GM23338 (cell line): ENCODE data around the gene HOXC9. TPM values are rescaled to one million over a fixed set of nuclear protein-coding genes. Genes with fewer than 3 reads are reported as not detected.
A peak's percentile ranks its signal among the peaks of the same experiment; 100 is the strongest.

Experiments
- ATAC-seq: fragments of 200-7000 bp; cut with Tn5 transposase; 3 replicates; pipeline ENCODE4 v1.9.1; 2020
- DNase-seq: peaks from one replicate; pipeline ENCODE4 v3.0.0-alpha.2; 2015; ENCODE audit warnings: low spot score
- H2AFZ ChIP-seq: fragments of 200-600 bp; sonication (generic); 2 replicates; pipeline ENCODE4 v1.8.0; 2016; ENCODE audit warnings: antibody characterized with exemption, mild to moderate bottlenecking, moderate library complexity
- H3F3A ChIP-seq: fragments of 200-600 bp; sonication (generic); replicated peaks from 2 replicates; pipeline ENCODE4 v1.8.0; 2017; ENCODE audit warnings: antibody characterized with exemption, mixed run types, low read depth
- H3K27ac ChIP-seq: fragments of 200-600 bp; sonication (generic); 2 replicates; pipeline ENCODE4 v1.6.1; 2016; ENCODE audit warnings: low read depth
- H3K27me3 ChIP-seq: fragments of 200-600 bp; sonication (generic); 2 replicates; pipeline ENCODE4 v1.8.0; 2016; ENCODE audit warnings: mild to moderate bottlenecking, mixed run types, moderate library complexity; ENCODE audit not compliant: insufficient read depth
- H3K36me3 ChIP-seq: fragments of 200-600 bp; sonication (generic); 2 replicates; pipeline ENCODE4 v1.8.0; 2016; ENCODE audit warnings: mild to moderate bottlenecking; ENCODE audit not compliant: insufficient read depth
- H3K4me1 ChIP-seq: fragments of 200-600 bp; sonication (generic); 2 replicates; pipeline ENCODE4 v1.8.0; 2016; ENCODE audit warnings: mild to moderate bottlenecking, moderate library complexity; ENCODE audit not compliant: insufficient read depth
- H3K4me2 ChIP-seq: fragments of 200-600 bp; sonication (generic); 2 replicates; pipeline ENCODE4 v1.7.1; 2017; ENCODE audit warnings: mixed run types
- H3K4me3 ChIP-seq: fragments of 200-600 bp; sonication (generic); 2 replicates; pipeline ENCODE4 v1.6.1; 2016; ENCODE audit warnings: mixed run types
- H3K79me2 ChIP-seq: fragments of 200-600 bp; sonication (generic); replicated peaks from 2 replicates; pipeline ENCODE4 v1.8.0; 2017; ENCODE audit warnings: mild to moderate bottlenecking; ENCODE audit not compliant: insufficient read depth
- H3K9me2 ChIP-seq: fragments of 200-600 bp; sonication (generic); 2 replicates; pipeline ENCODE4 v1.8.0; 2017; ENCODE audit not compliant: insufficient read depth
- H4K20me1 ChIP-seq: fragments of 200-600 bp; sonication (generic); replicated peaks from 2 replicates; pipeline ENCODE4 v1.8.0; 2017; ENCODE audit warnings: mild to moderate bottlenecking; ENCODE audit not compliant: insufficient read depth
- H3K27ac Mint-ChIP-seq: 2 replicates; pipeline ENCODE4 v1.8.0; 2020; ENCODE audit warnings: inconsistent platforms, mild to moderate bottlenecking, moderate library complexity, mixed read lengths
- H3K27me3 Mint-ChIP-seq: 3 replicates; pipeline ENCODE4 v1.8.0; 2022; ENCODE audit warnings: low read depth, mild to moderate bottlenecking, moderate library complexity, mixed read lengths, inconsistent platforms; ENCODE audit not compliant: insufficient read depth, poor library complexity
- H3K36me3 Mint-ChIP-seq: 3 replicates; pipeline ENCODE4 v1.8.0; 2021; ENCODE audit warnings: low read depth, mild to moderate bottlenecking, inconsistent platforms, moderate library complexity, mixed read lengths
- H3K4me1 Mint-ChIP-seq: 3 replicates; pipeline ENCODE4 v1.8.0; 2020; ENCODE audit warnings: mild to moderate bottlenecking, inconsistent platforms, mixed read lengths
- H3K4me3 Mint-ChIP-seq: 3 replicates; pipeline ENCODE4 v1.8.0; 2021; ENCODE audit warnings: moderate library complexity, mild to moderate bottlenecking, inconsistent platforms, mixed read lengths
- H3K9me3 Mint-ChIP-seq: 3 replicates; pipeline ENCODE4 v1.8.0; 2020; ENCODE audit warnings: moderate library complexity, mild to moderate bottlenecking, inconsistent platforms, mixed read lengths
- CREB1 ChIP-seq: fragments of 250-450 bp; sonication (Bioruptor Pico); IDR thresholded peaks from 2 replicates; pipeline ENCODE4 v1.5.0; 2020; ENCODE audit warnings: low read depth, mild to moderate bottlenecking, moderate library complexity
- EZH2 ChIP-seq: fragments of 200-600 bp; sonication (generic); IDR thresholded peaks from one replicate; pipeline ENCODE4 v1.8.0; 2017; ENCODE audit warnings: antibody characterized with exemption, mild to moderate bottlenecking, low read depth; ENCODE audit not compliant: unreplicated experiment
- polyA plus RNA-seq: library from polyadenylated mRNA; unstranded; fragments of >200 nt; fragmentation: Nextera tagmentation; extraction: Ambion mirVana; gene quantifications from 2 replicates; pipeline ENCODE4 v1.2.1, GENCODE V29; 2016
- total RNA-seq: library from RNA; depleted of rRNA; stranded (reverse); fragments of >200 nt; shearing (Covaris generic); gene quantifications from 2 replicates; pipeline ENCODE4 v1.2.3, GENCODE V29; 2014
- TF ChIP-seq, protein P1 (sequence below): fragments of 250-450 bp; sonication (Bioruptor Pico); IDR thresholded peaks from 2 replicates; pipeline ENCODE4 v1.5.0; 2020; ENCODE audit warnings: mild to moderate bottlenecking, moderate library complexity
- TF ChIP-seq, protein P2 (sequence below), 2 experiments: fragments of 200-600 bp in 1 of 2; sonication (generic) in 1 of 2; conservative IDR thresholded peaks; 2 replicates each; pipeline versions ENCODE4 v1.5.1 to v1.6.1; 2016 to 2017; ENCODE audit warnings: antibody characterized with exemption in 2 of 2, low read depth in 2 of 2, mild to moderate bottlenecking in 2 of 2, moderate library complexity in 1 of 2

The HOXC9 gene
- total and polyA plus RNA-seq, 2 experiments from 2014 or later: not detected

DNA sequence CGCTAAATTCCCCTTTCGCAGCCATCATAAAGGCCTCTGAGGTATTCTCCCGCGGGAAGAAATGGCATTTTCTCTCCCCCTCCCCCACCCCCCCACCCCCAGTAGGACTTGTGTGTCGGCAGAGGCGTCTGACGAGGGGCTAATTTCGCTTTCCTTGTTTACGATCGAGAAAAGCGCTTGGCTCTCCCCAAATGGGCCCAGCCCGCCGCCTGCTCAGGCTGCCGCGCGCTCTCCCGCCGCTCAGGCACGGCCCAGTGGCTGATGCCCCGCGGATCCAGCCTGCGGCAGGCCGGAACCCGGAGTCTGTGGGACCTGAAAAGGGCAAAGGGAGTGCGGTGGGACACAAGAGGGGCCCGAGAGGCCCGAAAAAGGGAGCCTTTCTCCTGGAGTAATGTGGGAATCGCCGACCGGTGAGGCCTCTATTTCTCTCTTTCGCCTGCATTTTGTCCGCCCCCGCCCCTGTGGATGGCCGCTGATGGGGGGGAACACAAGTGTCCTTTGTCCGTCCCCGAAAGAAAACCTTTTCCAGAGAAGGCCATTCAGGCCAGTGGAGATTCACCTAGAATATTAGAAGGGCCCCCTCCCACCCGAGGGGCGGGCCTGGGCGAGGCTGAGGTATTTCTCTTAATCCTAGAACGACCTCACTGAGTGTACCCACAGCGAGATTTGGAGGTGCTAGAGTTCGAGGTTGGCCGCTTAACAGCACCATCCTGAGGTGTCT lies 19.3 kb downstream of the HOXC9 start:
- Histone ChIP-seq H3K79me2 (no peaks in the 10 kb centered on the region), H3K36me3 (no peaks in the 10 kb centered on the region; the same call in 1 of the 2 replicates), H3K4me3 (peak overlapping the region; percentile 63), H2AFZ (no peak overlapping the region), H3F3A (peaks cover 37% of the 10 kb centered on the region; the same call in 1 of the 2 replicates), H4K20me1 (peaks cover 43% of the 10 kb centered on the region), H3K4me2 (peak overlapping the region; percentile 89), H3K9me2 (no peaks in the 10 kb centered on the region), H3K27me3 (peaks cover 100% of the 10 kb centered on the region), H3K27ac (no peak overlapping the region), H3K4me1 (peaks cover 42% of the 10 kb centered on the region)
- peaks cover 98% of the 10 kb centered on the region for H3K27me3 Mint-ChIP-seq
- TF ChIP-seq, protein P1, sequence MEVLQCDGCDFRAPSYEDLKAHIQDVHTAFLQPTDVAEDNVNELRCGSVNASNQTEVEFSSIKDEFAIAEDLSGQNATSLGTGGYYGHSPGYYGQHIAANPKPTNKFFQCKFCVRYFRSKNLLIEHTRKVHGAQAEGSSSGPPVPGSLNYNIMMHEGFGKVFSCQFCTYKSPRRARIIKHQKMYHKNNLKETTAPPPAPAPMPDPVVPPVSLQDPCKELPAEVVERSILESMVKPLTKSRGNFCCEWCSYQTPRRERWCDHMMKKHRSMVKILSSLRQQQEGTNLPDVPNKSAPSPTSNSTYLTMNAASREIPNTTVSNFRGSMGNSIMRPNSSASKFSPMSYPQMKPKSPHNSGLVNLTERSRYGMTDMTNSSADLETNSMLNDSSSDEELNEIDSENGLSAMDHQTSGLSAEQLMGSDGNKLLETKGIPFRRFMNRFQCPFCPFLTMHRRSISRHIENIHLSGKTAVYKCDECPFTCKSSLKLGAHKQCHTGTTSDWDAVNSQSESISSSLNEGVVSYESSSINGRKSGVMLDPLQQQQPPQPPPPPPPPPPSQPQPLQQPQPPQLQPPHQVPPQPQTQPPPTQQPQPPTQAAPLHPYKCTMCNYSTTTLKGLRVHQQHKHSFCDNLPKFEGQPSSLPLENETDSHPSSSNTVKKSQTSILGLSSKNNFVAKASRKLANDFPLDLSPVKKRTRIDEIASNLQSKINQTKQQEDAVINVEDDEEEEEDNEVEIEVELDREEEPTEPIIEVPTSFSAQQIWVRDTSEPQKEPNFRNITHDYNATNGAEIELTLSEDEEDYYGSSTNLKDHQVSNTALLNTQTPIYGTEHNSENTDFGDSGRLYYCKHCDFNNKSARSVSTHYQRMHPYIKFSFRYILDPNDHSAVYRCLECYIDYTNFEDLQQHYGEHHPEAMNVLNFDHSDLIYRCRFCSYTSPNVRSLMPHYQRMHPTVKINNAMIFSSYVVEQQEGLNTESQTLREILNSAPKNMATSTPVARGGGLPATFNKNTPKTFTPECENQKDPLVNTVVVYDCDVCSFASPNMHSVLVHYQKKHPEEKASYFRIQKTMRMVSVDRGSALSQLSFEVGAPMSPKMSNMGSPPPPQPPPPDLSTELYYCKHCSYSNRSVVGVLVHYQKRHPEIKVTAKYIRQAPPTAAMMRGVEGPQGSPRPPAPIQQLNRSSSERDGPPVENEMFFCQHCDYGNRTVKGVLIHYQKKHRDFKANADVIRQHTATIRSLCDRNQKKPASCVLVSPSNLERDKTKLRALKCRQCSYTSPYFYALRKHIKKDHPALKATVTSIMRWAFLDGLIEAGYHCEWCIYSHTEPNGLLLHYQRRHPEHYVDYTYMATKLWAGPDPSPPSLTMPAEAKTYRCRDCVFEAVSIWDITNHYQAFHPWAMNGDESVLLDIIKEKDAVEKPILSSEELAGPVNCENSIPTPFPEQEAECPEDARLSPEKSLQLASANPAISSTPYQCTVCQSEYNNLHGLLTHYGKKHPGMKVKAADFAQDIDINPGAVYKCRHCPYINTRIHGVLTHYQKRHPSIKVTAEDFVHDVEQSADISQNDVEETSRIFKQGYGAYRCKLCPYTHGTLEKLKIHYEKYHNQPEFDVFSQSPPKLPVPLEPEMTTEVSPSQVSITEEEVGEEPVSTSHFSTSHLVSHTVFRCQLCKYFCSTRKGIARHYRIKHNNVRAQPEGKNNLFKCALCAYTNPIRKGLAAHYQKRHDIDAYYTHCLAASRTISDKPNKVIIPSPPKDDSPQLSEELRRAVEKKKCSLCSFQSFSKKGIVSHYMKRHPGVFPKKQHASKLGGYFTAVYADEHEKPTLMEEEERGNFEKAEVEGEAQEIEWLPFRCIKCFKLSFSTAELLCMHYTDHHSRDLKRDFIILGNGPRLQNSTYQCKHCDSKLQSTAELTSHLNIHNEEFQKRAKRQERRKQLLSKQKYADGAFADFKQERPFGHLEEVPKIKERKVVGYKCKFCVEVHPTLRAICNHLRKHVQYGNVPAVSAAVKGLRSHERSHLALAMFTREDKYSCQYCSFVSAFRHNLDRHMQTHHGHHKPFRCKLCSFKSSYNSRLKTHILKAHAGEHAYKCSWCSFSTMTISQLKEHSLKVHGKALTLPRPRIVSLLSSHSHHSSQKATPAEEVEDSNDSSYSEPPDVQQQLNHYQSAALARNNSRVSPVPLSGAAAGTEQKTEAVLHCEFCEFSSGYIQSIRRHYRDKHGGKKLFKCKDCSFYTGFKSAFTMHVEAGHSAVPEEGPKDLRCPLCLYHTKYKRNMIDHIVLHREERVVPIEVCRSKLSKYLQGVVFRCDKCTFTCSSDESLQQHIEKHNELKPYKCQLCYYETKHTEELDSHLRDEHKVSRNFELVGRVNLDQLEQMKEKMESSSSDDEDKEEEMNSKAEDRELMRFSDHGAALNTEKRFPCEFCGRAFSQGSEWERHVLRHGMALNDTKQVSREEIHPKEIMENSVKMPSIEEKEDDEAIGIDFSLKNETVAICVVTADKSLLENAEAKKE (CRISPR knock-in tag): no peak
- TF ChIP-seq, protein P2, sequence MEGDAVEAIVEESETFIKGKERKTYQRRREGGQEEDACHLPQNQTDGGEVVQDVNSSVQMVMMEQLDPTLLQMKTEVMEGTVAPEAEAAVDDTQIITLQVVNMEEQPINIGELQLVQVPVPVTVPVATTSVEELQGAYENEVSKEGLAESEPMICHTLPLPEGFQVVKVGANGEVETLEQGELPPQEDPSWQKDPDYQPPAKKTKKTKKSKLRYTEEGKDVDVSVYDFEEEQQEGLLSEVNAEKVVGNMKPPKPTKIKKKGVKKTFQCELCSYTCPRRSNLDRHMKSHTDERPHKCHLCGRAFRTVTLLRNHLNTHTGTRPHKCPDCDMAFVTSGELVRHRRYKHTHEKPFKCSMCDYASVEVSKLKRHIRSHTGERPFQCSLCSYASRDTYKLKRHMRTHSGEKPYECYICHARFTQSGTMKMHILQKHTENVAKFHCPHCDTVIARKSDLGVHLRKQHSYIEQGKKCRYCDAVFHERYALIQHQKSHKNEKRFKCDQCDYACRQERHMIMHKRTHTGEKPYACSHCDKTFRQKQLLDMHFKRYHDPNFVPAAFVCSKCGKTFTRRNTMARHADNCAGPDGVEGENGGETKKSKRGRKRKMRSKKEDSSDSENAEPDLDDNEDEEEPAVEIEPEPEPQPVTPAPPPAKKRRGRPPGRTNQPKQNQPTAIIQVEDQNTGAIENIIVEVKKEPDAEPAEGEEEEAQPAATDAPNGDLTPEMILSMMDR (conservative IDR thresholded peaks at IDR 0.05; ENCODE audit: low read depth in 2 of 2): no peak
- TF ChIP-seq EZH2: peak; percentile 97
- no peak for TF ChIP-seq CREB1 (CRISPR knock-in tag)
- H3K36me3 Mint-ChIP-seq: no peaks in the 10 kb centered on the region; the same call in 2 of the 3 replicates
- ATAC-seq (peak; percentile 15), DNase-seq (peak; percentile 78)
- peaks cover 33% of the 10 kb centered on the region for H3K4me1 Mint-ChIP-seq
- peaks cover 3% of the 10 kb centered on the region; the same call in 2 of the 3 replicates for H3K9me3 Mint-ChIP-seq
- H3K4me3 Mint-ChIP-seq: peak overlapping the region; percentile 50; the same call in 2 of the 3 replicates
- no peak overlapping the region for H3K27ac Mint-ChIP-seq
